OCI-LY1 (cell line): ENCODE data around the gene TGFBR1.

Experiments
- H2AFZ ChIP-seq: fragments of 200-600 bp; sonication (generic), shearing (Covaris generic); 2 replicates; pipeline ENCODE4 v1.6.0; 2014; ENCODE audit warnings: antibody characterized with exemption, mild to moderate bottlenecking, low read length
- H3F3A ChIP-seq: fragments of 200-600 bp; sonication (generic), shearing (Covaris generic); 2 replicates; pipeline ENCODE4 v1.6.0; 2014; ENCODE audit warnings: mild to moderate bottlenecking, antibody characterized with exemption, low read length, moderate library complexity; ENCODE audit not compliant: insufficient read depth
- H3K27ac ChIP-seq: fragments of 200-600 bp; sonication (generic); 2 replicates; pipeline ENCODE4 v1.5.1; 2014; ENCODE audit warnings: low read length, mixed run types, mild to moderate bottlenecking, low read depth; ENCODE audit not compliant: poor library complexity, severe bottlenecking
- H3K27me3 ChIP-seq: fragments of 200-600 bp; sonication (generic); 2 replicates; pipeline ENCODE4 v1.6.0; 2014; ENCODE audit warnings: antibody characterized with exemption, mild to moderate bottlenecking, low read length, moderate library complexity; ENCODE audit not compliant: insufficient read depth
- H3K36me3 ChIP-seq: fragments of 200-600 bp; sonication (generic); 2 replicates; pipeline ENCODE4 v1.6.1; 2014; ENCODE audit warnings: mild to moderate bottlenecking, antibody characterized with exemption, low read length, moderate library complexity, mixed read lengths; ENCODE audit not compliant: insufficient read depth
- H3K4me1 ChIP-seq: fragments of 200-600 bp; sonication (generic); 2 replicates; pipeline ENCODE4 v1.5.1; 2014; ENCODE audit warnings: mild to moderate bottlenecking, low read length, moderate library complexity; ENCODE audit not compliant: insufficient read depth, severe bottlenecking
- H3K4me2 ChIP-seq: fragments of 200-600 bp; sonication (generic), shearing (Covaris generic); 2 replicates; pipeline ENCODE4 v1.6.1; 2014; ENCODE audit warnings: low read length
- H3K4me3 ChIP-seq: fragments of 200-600 bp; sonication (generic); 2 replicates; pipeline ENCODE4 v1.5.1; 2014; ENCODE audit warnings: low read length, low read depth, mild to moderate bottlenecking, mixed read lengths; ENCODE audit not compliant: poor library complexity, severe bottlenecking
- H3K79me2 ChIP-seq: fragments of 200-600 bp; shearing (Covaris generic); 2 replicates; pipeline ENCODE4 v1.6.1; 2016; ENCODE audit warnings: mixed run types, low read length, mixed read lengths; ENCODE audit not compliant: insufficient read depth
- H3K9ac ChIP-seq: fragments of 200-600 bp; sonication (generic), shearing (Covaris generic); 2 replicates; pipeline ENCODE4 v1.6.1; 2014; ENCODE audit warnings: mild to moderate bottlenecking, low read length, mixed read lengths
- H3K9me2 ChIP-seq: fragments of 200-600 bp; sonication (generic), shearing (Covaris generic); 2 replicates; pipeline ENCODE4 v1.6.1; 2014; ENCODE audit warnings: low read depth, mild to moderate bottlenecking, low read length, mixed read lengths
- H3K9me3 ChIP-seq: fragments of 200-600 bp; shearing (Covaris generic); 2 replicates; pipeline ENCODE4 v1.6.1; 2014; ENCODE audit warnings: low read length, mixed read lengths
- H4K20me1 ChIP-seq: fragments of 200-600 bp; sonication (generic), shearing (Covaris generic); 2 replicates; pipeline ENCODE4 v1.6.0; 2016; ENCODE audit warnings: mild to moderate bottlenecking, low read length; ENCODE audit not compliant: insufficient read depth
- EZH2 ChIP-seq: fragments of 200-600 bp; sonication (generic), shearing (Covaris generic); IDR thresholded peaks from 2 replicates; pipeline ENCODE4 v1.8.0; 2017; ENCODE audit warnings: borderline replicate concordance, mixed run types, mild to moderate bottlenecking, antibody characterized with exemption, low read length, moderate library complexity, mixed read lengths
- TF ChIP-seq, protein P1 (sequence below): fragments of 200-600 bp; sonication (generic), shearing (Covaris generic); IDR thresholded peaks from 2 replicates; pipeline ENCODE4 v1.5.1; 2017; ENCODE audit warnings: mild to moderate bottlenecking, antibody characterized with exemption, low read length, moderate library complexity, mixed read lengths

The TGFBR1 gene

GRCh38 chr9:99112750-99113413 lies 8.0 kb downstream of the TGFBR1 start:
- Histone ChIP-seq H3K4me3 (peak overlapping the region; percentile 19), H3K4me2 (peak overlapping the region; percentile 45)

DNA sequence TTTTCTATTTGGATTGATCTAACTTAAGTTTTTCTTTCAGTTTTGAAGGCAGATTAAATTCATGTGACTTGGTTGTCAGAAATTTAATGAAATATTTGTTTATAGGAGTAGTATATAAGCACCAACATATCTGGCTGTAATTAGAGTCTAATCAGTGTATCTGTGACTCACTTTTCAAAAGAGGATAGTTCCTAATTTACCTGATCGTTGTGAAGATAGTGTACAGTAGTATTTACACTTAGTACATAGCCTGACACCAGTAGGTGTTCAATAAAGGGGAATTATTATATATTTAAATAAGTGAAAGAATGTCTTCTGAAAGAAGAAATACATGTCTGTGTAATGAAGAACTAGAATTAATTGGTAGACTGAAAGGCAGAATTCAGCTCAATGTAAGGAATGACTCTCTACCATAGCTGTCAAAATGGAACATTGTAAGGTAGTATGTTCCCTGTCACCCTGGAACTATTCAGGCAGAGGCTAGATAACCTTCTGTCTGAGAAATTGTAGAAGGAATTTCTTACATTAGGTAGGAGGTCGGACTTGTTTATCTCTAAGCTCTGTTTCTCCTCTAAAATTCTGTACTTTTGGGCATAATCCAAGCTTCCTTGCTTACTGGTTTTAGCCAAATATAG lies 8.6 kb downstream of the TGFBR1 start:
- TF ChIP-seq, protein P1, sequence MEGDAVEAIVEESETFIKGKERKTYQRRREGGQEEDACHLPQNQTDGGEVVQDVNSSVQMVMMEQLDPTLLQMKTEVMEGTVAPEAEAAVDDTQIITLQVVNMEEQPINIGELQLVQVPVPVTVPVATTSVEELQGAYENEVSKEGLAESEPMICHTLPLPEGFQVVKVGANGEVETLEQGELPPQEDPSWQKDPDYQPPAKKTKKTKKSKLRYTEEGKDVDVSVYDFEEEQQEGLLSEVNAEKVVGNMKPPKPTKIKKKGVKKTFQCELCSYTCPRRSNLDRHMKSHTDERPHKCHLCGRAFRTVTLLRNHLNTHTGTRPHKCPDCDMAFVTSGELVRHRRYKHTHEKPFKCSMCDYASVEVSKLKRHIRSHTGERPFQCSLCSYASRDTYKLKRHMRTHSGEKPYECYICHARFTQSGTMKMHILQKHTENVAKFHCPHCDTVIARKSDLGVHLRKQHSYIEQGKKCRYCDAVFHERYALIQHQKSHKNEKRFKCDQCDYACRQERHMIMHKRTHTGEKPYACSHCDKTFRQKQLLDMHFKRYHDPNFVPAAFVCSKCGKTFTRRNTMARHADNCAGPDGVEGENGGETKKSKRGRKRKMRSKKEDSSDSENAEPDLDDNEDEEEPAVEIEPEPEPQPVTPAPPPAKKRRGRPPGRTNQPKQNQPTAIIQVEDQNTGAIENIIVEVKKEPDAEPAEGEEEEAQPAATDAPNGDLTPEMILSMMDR, result no peak
- no peak for TF ChIP-seq EZH2
- H3K9me2 ChIP-seq, result no peaks in the 10 kb centered on the region
- H3K36me3 ChIP-seq, result no peaks in the 10 kb centered on the region
- peak overlapping the region; percentile 87 for H3K27ac ChIP-seq
- H3F3A ChIP-seq, result no peaks in the 10 kb centered on the region
- peaks cover 92% of the 10 kb centered on the region for H3K4me1 ChIP-seq
- H4K20me1 ChIP-seq, result no peaks in the 10 kb centered on the region
- peaks cover 91% of the 10 kb centered on the region for H3K79me2 ChIP-seq
- no peaks in the 10 kb centered on the region for H3K9me3 ChIP-seq
- H3K4me2 ChIP-seq, result peak overlapping the region; percentile 45; the same call in 1 of the 2 replicates
- H3K4me3 ChIP-seq, result no peak overlapping the region
- no peak overlapping the region; the same call in 1 of the 2 replicates for H3K9ac ChIP-seq
- no peak overlapping the region for H2AFZ ChIP-seq
- no peaks in the 10 kb centered on the region for H3K27me3 ChIP-seq

More at GRCh38 chr9:99112750-99113413, 8.0 kb downstream of the TGFBR1 start:
- H3K9ac ChIP-seq, result peak overlapping the region; percentile 19; the same call in 1 of the 2 replicates
- H2AFZ ChIP-seq, result no peak overlapping the region
- TF ChIP-seq, protein P1, result no peak
- no peak for TF ChIP-seq EZH2
- H3K79me2 ChIP-seq, result peaks cover 91% of the 10 kb centered on the region
- no peaks in the 10 kb centered on the region for H4K20me1 ChIP-seq
- peaks cover 92% of the 10 kb centered on the region for H3K4me1 ChIP-seq
- no peaks in the 10 kb centered on the region for H3K36me3 ChIP-seq
- peak overlapping the region; percentile 87 for H3K27ac ChIP-seq
- H3K9me2 ChIP-seq, result no peaks in the 10 kb centered on the region
- H3K9me3 ChIP-seq, result no peaks in the 10 kb centered on the region
- H3F3A ChIP-seq, result no peaks in the 10 kb centered on the region
- no peaks in the 10 kb centered on the region for H3K27me3 ChIP-seq

DNA sequence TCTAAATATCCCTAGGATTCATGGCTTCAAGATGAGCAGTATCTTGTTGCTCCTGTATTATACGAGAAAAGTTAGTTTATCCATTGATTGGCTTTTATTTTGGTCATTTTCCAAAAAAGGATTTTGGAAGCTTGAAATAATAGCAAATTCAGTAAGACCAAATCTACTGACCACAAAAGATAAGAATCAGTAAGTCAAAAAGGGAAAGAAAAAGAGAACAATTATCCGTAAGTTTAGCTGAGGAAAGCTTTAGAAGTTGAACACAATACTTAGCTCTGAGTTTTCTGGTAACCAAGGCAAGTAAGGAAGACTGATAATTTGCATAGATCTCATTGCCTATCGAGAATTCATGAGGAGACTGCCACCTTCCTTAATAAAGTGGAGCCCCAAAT lies 9.1 kb downstream of the TGFBR1 start:
- Histone ChIP-seq H3K79me2 (peaks cover 87% of the 10 kb centered on the region), H3K4me1 (peaks cover 92% of the 10 kb centered on the region), H3K9me2 (no peaks in the 10 kb centered on the region), H3K36me3 (no peaks in the 10 kb centered on the region), H3K9ac (no peak overlapping the region; the same call in 1 of the 2 replicates), H3K4me3 (no peak overlapping the region), H3K27ac (peak overlapping the region; percentile 87), H3K4me2 (peak overlapping the region; percentile 45; the same call in 1 of the 2 replicates), H3F3A (no peaks in the 10 kb centered on the region), H4K20me1 (no peaks in the 10 kb centered on the region), H3K9me3 (no peaks in the 10 kb centered on the region), H2AFZ (no peak overlapping the region), H3K27me3 (no peaks in the 10 kb centered on the region)
- TF ChIP-seq, protein P1, result no peak
- no peak for TF ChIP-seq EZH2
